PFSK-1 (cell line): Measurements from ENCODE around the gene GPR6.

Source experiments
- FOXP2 ChIP-seq: optimal IDR thresholded peaks from 2 replicates; pipeline ENCODE3; 2011; ENCODE audit warnings: borderline replicate concordance, control low read depth, inconsistent platforms; ENCODE audit not compliant: insufficient read depth; ENCODE audit errors: extremely low read length, extremely low read depth
- POLR2AphosphoS5 ChIP-seq: IDR thresholded peaks from 2 replicates; pipeline ENCODE4 v1.6.1; 2012; ENCODE audit warnings: low read depth, mild to moderate bottlenecking, control low read depth, low read length, moderate library complexity
- SIN3A ChIP-seq: IDR thresholded peaks from 2 replicates; pipeline ENCODE4 v1.6.1; 2012; ENCODE audit warnings: mild to moderate bottlenecking, low read length, moderate library complexity, borderline replicate concordance; ENCODE audit not compliant: insufficient read depth
- TAF1 ChIP-seq: IDR thresholded peaks from 2 replicates; pipeline ENCODE4 v1.6.1; 2012; ENCODE audit warnings: low read length, control low read depth, borderline replicate concordance; ENCODE audit not compliant: insufficient read depth
- TF ChIP-seq, protein P1 (sequence below), 2 experiments: IDR thresholded peaks; 2 replicates each; pipeline versions ENCODE4 v1.6.1 to v1.8.0; 2011 to 2012; ENCODE audit warnings: low read depth in 2 of 2, low read length in 2 of 2, control low read depth in 1 of 2, inconsistent platforms in 1 of 2, mild to moderate bottlenecking in 1 of 2, moderate library complexity in 1 of 2; ENCODE audit not compliant: insufficient read depth in 1 of 2

GPR6 gene

DNA sequence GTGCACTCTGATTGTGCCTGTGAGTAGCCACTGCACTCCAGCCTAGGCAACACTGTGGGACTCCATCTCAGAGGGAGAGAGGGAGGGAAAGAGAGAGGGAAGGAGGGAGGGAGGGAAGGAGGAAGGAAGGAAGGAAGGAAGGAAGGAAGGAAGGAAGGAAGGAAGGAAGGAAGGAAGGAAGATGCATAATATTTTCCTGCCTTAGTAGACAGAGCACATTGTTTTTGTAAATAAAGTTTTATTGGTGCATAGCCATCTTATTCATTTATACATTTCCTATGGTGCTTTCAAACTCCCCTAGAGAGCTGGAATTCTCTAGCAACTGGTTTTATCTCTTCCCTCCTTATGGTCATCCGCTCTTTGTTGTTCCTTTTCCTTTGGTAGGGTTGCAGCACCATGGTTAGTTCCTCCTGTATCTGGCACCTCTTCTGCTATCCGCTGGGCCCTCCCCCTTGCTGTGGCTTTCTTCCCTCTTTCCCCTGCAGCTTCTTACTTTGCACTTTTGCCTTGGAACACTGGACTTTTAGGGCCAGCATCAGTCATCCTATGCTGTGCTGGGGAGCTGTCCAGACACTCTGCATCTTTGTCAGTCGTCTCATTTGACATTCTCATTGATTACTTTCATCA is 20.2 kb downstream of the GPR6 start:
- TF ChIP-seq, protein P1, sequence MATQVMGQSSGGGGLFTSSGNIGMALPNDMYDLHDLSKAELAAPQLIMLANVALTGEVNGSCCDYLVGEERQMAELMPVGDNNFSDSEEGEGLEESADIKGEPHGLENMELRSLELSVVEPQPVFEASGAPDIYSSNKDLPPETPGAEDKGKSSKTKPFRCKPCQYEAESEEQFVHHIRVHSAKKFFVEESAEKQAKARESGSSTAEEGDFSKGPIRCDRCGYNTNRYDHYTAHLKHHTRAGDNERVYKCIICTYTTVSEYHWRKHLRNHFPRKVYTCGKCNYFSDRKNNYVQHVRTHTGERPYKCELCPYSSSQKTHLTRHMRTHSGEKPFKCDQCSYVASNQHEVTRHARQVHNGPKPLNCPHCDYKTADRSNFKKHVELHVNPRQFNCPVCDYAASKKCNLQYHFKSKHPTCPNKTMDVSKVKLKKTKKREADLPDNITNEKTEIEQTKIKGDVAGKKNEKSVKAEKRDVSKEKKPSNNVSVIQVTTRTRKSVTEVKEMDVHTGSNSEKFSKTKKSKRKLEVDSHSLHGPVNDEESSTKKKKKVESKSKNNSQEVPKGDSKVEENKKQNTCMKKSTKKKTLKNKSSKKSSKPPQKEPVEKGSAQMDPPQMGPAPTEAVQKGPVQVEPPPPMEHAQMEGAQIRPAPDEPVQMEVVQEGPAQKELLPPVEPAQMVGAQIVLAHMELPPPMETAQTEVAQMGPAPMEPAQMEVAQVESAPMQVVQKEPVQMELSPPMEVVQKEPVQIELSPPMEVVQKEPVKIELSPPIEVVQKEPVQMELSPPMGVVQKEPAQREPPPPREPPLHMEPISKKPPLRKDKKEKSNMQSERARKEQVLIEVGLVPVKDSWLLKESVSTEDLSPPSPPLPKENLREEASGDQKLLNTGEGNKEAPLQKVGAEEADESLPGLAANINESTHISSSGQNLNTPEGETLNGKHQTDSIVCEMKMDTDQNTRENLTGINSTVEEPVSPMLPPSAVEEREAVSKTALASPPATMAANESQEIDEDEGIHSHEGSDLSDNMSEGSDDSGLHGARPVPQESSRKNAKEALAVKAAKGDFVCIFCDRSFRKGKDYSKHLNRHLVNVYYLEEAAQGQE (IDR thresholded peaks at IDR 0.05; ENCODE audit: insufficient read depth in 1 of 2, low read depth in 2 of 2, low read length in 2 of 2) = peak; percentile 59 to 91; a peak in 3 of 4 replicates
- TF ChIP-seq FOXP2 = no peak

DNA sequence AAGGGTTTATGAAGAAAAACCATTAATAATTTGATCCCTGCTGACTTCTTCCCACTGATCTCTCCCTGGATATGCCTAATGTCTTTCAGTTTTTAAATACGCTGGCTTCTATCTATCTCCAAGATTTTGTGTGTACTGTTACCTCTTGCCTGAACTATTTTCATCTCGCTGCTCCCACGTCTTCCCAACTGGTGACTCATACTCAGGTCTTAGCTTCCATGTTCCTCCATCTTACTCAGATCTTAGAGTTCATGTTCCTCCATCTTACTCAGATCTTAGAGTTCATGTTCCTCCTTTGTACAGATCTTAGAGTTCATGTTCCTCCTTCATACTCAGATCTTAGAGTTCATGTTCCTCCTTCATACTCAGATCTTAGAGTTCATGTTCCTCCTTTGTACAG is 21.6 kb downstream of the GPR6 start:
- TF ChIP-seq SIN3A = no peak
- TF ChIP-seq FOXP2 = no peak
- TF ChIP-seq TAF1 = no peak
- TF ChIP-seq, protein P1 (IDR thresholded peaks at IDR 0.05; ENCODE audit: insufficient read depth in 1 of 2, low read depth in 2 of 2, low read length in 2 of 2) = no peak
- no peak for TF ChIP-seq POLR2AphosphoS5

DNA sequence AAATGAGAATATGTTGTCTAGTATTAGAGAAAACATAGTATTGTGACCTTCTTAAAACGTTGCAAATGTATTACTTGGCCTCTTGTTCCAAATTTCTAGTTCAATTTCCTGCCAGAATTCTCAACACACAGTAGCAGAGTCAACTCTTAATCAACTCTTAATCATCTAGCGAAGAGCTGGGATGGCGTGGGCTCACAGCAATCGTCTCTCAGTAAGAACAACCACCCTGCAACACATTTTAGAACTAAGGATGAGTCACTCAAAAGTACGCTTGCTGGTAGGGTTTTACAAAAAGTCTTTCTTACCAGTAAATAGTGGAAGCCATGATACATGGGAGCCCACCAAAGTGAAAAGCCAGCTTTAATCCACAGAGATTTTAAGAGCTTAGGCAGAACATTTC is 24.6 kb downstream of the GPR6 start:
- TF ChIP-seq SIN3A (no peak), TAF1 (no peak), POLR2AphosphoS5 (no peak), FOXP2 (no peak)
- TF ChIP-seq, protein P1 (IDR thresholded peaks at IDR 0.05; ENCODE audit: insufficient read depth in 1 of 2, low read depth in 2 of 2, low read length in 2 of 2) = no peak

DNA sequence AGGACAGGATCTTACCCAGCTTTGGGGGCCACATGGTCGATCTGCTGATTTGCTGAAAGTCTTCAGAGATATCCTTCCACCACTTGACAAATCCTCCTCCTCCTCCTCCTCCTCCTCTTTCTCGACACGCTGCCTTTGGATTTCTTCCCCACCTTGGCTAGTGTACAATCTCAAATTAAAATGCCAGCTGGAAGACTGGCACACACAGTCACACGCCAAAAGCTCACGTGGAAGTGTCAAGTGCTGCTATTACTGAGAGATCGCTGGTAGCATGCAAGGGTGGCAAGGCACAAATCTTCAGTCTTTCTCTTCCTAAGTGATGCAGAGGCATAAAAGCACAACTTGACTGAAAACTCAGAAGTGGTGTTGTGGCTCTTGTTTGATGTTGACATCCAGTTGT is 35.3 kb downstream of the GPR6 start:
- TF ChIP-seq FOXP2 = no peak
- no peak for TF ChIP-seq SIN3A
- no peak for TF ChIP-seq POLR2AphosphoS5
- TF ChIP-seq TAF1 = no peak
- TF ChIP-seq, protein P1 (IDR thresholded peaks at IDR 0.05; ENCODE audit: insufficient read depth in 1 of 2, low read depth in 2 of 2, low read length in 2 of 2) = no peak

DNA sequence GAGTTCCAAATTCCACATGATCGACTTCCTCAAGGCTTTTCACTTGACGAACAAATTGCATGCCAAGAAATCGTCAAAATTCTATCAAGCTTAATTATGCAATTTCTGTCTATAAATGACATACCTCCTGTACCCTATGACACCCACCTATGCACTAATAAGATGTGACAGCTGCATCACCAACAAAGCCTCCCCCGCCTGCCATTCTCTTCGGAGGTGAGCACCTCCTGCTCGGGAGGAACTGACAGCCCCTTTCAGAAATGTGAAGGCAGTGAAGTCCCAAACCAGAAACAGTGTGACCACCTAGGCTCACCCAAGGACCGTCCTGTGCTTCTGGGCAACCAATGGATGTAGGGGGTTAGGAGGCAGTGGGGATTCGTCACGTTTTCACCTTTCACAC is 37.1 kb downstream of the GPR6 start:
- TF ChIP-seq TAF1 = no peak
- TF ChIP-seq, protein P1 (IDR thresholded peaks at IDR 0.05; ENCODE audit: insufficient read depth in 1 of 2, low read depth in 2 of 2, low read length in 2 of 2) = no peak
